HS-27A (cell line): ENCODE data around the gene TCF12.

Source experiments
- DNase-seq: peaks from one replicate; pipeline ENCODE4 v3.0.0-alpha.2; 2012; ENCODE audit warnings: low read depth, missing footprints

Gene TCF12

GRCh38 chr15:57171426-57171825 lies 253.0 kb downstream of the TCF12 start:
- DNase-seq: no peak

- DNase-seq: no peak
Observed at GRCh38 chr15:57172925-57173324, 254.5 kb downstream of the TCF12 start.

GRCh38 chr15:57183041-57183440 lies 264.6 kb downstream of the TCF12 start:
- no peak for DNase-seq

GRCh38 chr15:57183614-57184344 lies 265.3 kb downstream of the TCF12 start:
- DNase-seq: no peak

GRCh38 chr15:57184502-57184901 lies 266.1 kb downstream of the TCF12 start:
- no peak for DNase-seq

GRCh38 chr15:57185507-57186074 lies 267.1 kb downstream of the TCF12 start:
- DNase-seq: no peak

GRCh38 chr15:57189466-57189865 lies 271.0 kb downstream of the TCF12 start:
- DNase-seq: no peak

- DNase-seq: no peak
Observed at GRCh38 chr15:57190208-57190607, 271.8 kb downstream of the TCF12 start.

GRCh38 chr15:57193161-57193560 lies 274.7 kb downstream of the TCF12 start:
- no peak for DNase-seq

- no peak for DNase-seq
Observed at GRCh38 chr15:57195326-57195725, 276.9 kb downstream of the TCF12 start.

- no peak for DNase-seq
Observed at GRCh38 chr15:57196865-57197264, 278.4 kb downstream of the TCF12 start.

GRCh38 chr15:57198131-57198530 lies 279.7 kb downstream of the TCF12 start:
- DNase-seq: no peak

- no peak for DNase-seq
Observed at GRCh38 chr15:57198654-57199291, 280.3 kb downstream of the TCF12 start.

GRCh38 chr15:57201578-57201977 lies 283.1 kb downstream of the TCF12 start:
- no peak for DNase-seq

- DNase-seq: no peak
Observed at GRCh38 chr15:57203906-57204305, 285.5 kb downstream of the TCF12 start.

- no peak for DNase-seq
Observed at GRCh38 chr15:57205027-57205855, 286.8 kb downstream of the TCF12 start.

- no peak for DNase-seq
Observed at GRCh38 chr15:57205996-57206395, 287.6 kb downstream of the TCF12 start.

GRCh38 chr15:57213862-57214261 lies 295.4 kb downstream of the TCF12 start:
- no peak for DNase-seq

- no peak for DNase-seq
Observed at GRCh38 chr15:57215326-57215725, 296.9 kb downstream of the TCF12 start.

GRCh38 chr15:57215881-57216280 lies 297.4 kb downstream of the TCF12 start:
- DNase-seq: no peak

GRCh38 chr15:57216288-57216687 lies 297.8 kb downstream of the TCF12 start:
- peak; percentile 79 for DNase-seq

- DNase-seq: no peak
Observed at GRCh38 chr15:57217778-57218598, 299.5 kb downstream of the TCF12 start.
